Endothelial cell of umbilical vein (primary cell): ENCODE data around the gene SPTBN5. TPM values are rescaled to one million over a fixed set of nuclear protein-coding genes. Genes with fewer than 3 reads are reported as not detected.

Experiments used
- BruUV-seq: library from RNA; stranded (reverse); fragments of 400-500 nt; replicated peaks from 2 replicates; lab custom pipeline; 2021; lab: Mats Ljungman, UMichigan
- CTCF ChIA-PET: fragments of 300-600, 350-600 bp; sonication (Branson Sonifier 250); formaldehyde crosslinking; loops from one replicate; lab custom pipeline; 2021; ENCODE audit warnings: antibody characterized with exemption, inconsistent platforms; lab: Charles Lee
- POLR2A ChIA-PET: fragments of 300-600, 350-600 bp; sonication (Branson Sonifier 250); formaldehyde crosslinking; loops from one replicate; lab custom pipeline; 2021; ENCODE audit warnings: antibody characterized with exemption, inconsistent platforms; lab: Charles Lee
- DNase-seq: peaks from one replicate; pipeline ENCODE4 v3.0.0-alpha.2; 2011; ENCODE audit warnings: low read depth, low spot score
- FAIRE-seq: peaks from 2 replicates; lab custom pipeline; 2011; peaks lifted over from hg19 to GRCh38; lab: Jason Lieb, UNC
- H2AFZ ChIP-seq: 2 replicates; pipeline ENCODE4 v1.6.0; 2012; ENCODE audit warnings: low read depth, low read length, control low read depth, inconsistent platforms
- H3K27ac ChIP-seq: 2 replicates; pipeline ENCODE4 v1.5.1; 2011; ENCODE audit warnings: low read depth, mild to moderate bottlenecking, control low read depth, low read length, moderate library complexity; ENCODE audit not compliant: insufficient read depth
- H3K27me3 ChIP-seq, 2 experiments: 2 replicates each; pipeline versions ENCODE4 v1.6.0 to v1.6.1; 2011; ENCODE audit warnings: low read length in 2 of 2, mixed read lengths in 1 of 2; ENCODE audit not compliant: control insufficient read depth in 2 of 2, insufficient read depth in 2 of 2
- H3K36me3 ChIP-seq, 2 experiments: 2 replicates in 1 of 2; 3 replicates in 1 of 2; pipeline ENCODE4 v1.5.1; 2011; ENCODE audit warnings: low read length in 2 of 2, mild to moderate bottlenecking in 1 of 2, moderate library complexity in 1 of 2; ENCODE audit not compliant: control insufficient read depth in 2 of 2, insufficient read depth in 2 of 2; ENCODE audit errors: extremely low read depth in 1 of 2
- H3K4me1 ChIP-seq: 3 replicates; pipeline ENCODE4 v1.5.1; 2011; ENCODE audit warnings: mild to moderate bottlenecking, low read length; ENCODE audit not compliant: control insufficient read depth, insufficient read depth; ENCODE audit errors: extremely low read depth
- H3K4me2 ChIP-seq: 2 replicates; pipeline ENCODE4 v1.6.1; 2011; ENCODE audit warnings: low read length, control low read depth, mixed read lengths; ENCODE audit not compliant: insufficient read depth
- H3K4me3 ChIP-seq, 3 experiments: fragments of 200-600 bp in 1 of 3; sonication (generic), shearing (Covaris generic) in 1 of 3; replicated peaks in 1 of 3; 2 replicates each; pipeline ENCODE4 v1.5.1; 2011 to 2016; ENCODE audit warnings: control low read depth in 3 of 3, low read length in 3 of 3, mild to moderate bottlenecking in 2 of 3, inconsistent platforms in 1 of 3, low read depth in 1 of 3, moderate library complexity in 1 of 3; ENCODE audit not compliant: insufficient read depth in 1 of 3
- H3K79me2 ChIP-seq: 2 replicates; pipeline ENCODE4 v1.6.0; 2012; ENCODE audit warnings: low read length, inconsistent platforms; ENCODE audit not compliant: control insufficient read depth, insufficient read depth
- H3K9ac ChIP-seq: replicated peaks from 2 replicates; pipeline ENCODE3; 2011; ENCODE audit warnings: low read length, control low read depth; ENCODE audit not compliant: insufficient read depth; ENCODE audit errors: extremely low read depth
- H3K9me1 ChIP-seq: replicated peaks from 3 replicates; pipeline ENCODE4 v1.6.0; 2011; ENCODE audit warnings: mild to moderate bottlenecking, low read length; ENCODE audit not compliant: control insufficient read depth, insufficient read depth; ENCODE audit errors: extremely low read depth
- H3K9me3 ChIP-seq: replicated peaks from 2 replicates; pipeline ENCODE4 v1.5.1; 2012; ENCODE audit warnings: low read length, inconsistent platforms; ENCODE audit not compliant: control insufficient read depth, insufficient read depth
- H4K20me1 ChIP-seq: replicated peaks from 2 replicates; pipeline ENCODE3; 2011; ENCODE audit warnings: mild to moderate bottlenecking, low read length; ENCODE audit not compliant: control insufficient read depth, insufficient read depth; ENCODE audit errors: extremely low read depth
- CTCF ChIP-seq, 2 donors: IDR thresholded peaks; 1 replicate in 1 of 2; 2 replicates in 1 of 2; pipeline ENCODE4 v1.5.1; 2011; ENCODE audit warnings: low read length in 2 of 2, mild to moderate bottlenecking in 2 of 2, moderate library complexity in 2 of 2, control low read depth in 1 of 2, inconsistent platforms in 1 of 2, low read depth in 1 of 2; ENCODE audit not compliant: insufficient read depth in 1 of 2; ENCODE audit errors: extremely low read depth in 1 of 2
- EZH2 ChIP-seq: IDR thresholded peaks from 2 replicates; pipeline ENCODE4 v1.6.1; 2012; ENCODE audit warnings: borderline replicate concordance, low read depth, mild to moderate bottlenecking, moderate library complexity, low read length, inconsistent platforms; ENCODE audit not compliant: severe bottlenecking
- FOS ChIP-seq: IDR thresholded peaks from 2 replicates; pipeline ENCODE4 v1.6.1; 2011; ENCODE audit warnings: mild to moderate bottlenecking, low read length, moderate library complexity, borderline replicate concordance; ENCODE audit not compliant: insufficient read depth
- GATA2 ChIP-seq: IDR thresholded peaks from 2 replicates; pipeline ENCODE4 v1.7.0; 2011; ENCODE audit warnings: low read depth, mild to moderate bottlenecking, moderate library complexity, mixed read lengths, low read length; ENCODE audit not compliant: insufficient read length, insufficient read depth
- JUN ChIP-seq: IDR thresholded peaks from 2 replicates; pipeline ENCODE4 v1.6.1; 2011; ENCODE audit warnings: borderline replicate concordance, low read depth; ENCODE audit not compliant: insufficient read length, insufficient read depth
- MYC ChIP-seq: IDR thresholded peaks from one replicate; pipeline ENCODE4 v1.6.1; 2011; ENCODE audit warnings: mild to moderate bottlenecking, low read depth, low read length
- POLR2A ChIP-seq: IDR thresholded peaks from 2 replicates; pipeline ENCODE4 v1.6.1; 2012; ENCODE audit warnings: low read depth, mild to moderate bottlenecking, control low read depth, low read length
- POLR2AphosphoS5 ChIP-seq: IDR thresholded peaks from 2 replicates; pipeline ENCODE4 v1.6.1; 2012; ENCODE audit warnings: low read depth, mild to moderate bottlenecking, control low read depth, low read length, moderate library complexity; ENCODE audit not compliant: insufficient read depth
- dilution Hi-C: fragments of 300-500 bp; cut with MboI; formaldehyde crosslinking; loops from one replicate; pipeline ENCODE4 v1.15.0; 2019; ENCODE audit warnings: low sequenced_read_pairs; ENCODE audit not compliant: extremely low pct_ligation_motif_present
- intact Hi-C: fragments of 100-400 bp; cut with micrococcal nuclease; formaldehyde crosslinking; loops from one replicate; pipeline ENCODE4 v1.10.0; 2022
- polyA plus RNA-seq, 4 experiments: library from polyadenylated mRNA; depleted of rRNA in 3 of 4; stranded (reverse) in 3 of 4; unstranded in 1 of 4; fragments of >200 nt; gene quantifications; 2 replicates each; pipeline versions ENCODE4 v1.2.1 to v1.2.3, GENCODE V29; 2011 to 2012; ENCODE audit warnings: missing spikeins in 1 of 4
- total RNA-seq: library from RNA; stranded (reverse); gene quantifications from 2 replicates; pipeline ENCODE4 v1.2.3, GENCODE V29; 2021
- TF ChIP-seq, protein P1 (sequence below): IDR thresholded peaks from 2 replicates; pipeline ENCODE4 v1.6.1; 2011; ENCODE audit not compliant: insufficient read depth, insufficient read length

SPTBN5 gene
- total and polyA plus RNA-seq, 2 donors (not counting 3 experiments of a cell fraction or from before 2014, with no cell fraction given) = 12.0 to 19.0 TPM

DNA sequence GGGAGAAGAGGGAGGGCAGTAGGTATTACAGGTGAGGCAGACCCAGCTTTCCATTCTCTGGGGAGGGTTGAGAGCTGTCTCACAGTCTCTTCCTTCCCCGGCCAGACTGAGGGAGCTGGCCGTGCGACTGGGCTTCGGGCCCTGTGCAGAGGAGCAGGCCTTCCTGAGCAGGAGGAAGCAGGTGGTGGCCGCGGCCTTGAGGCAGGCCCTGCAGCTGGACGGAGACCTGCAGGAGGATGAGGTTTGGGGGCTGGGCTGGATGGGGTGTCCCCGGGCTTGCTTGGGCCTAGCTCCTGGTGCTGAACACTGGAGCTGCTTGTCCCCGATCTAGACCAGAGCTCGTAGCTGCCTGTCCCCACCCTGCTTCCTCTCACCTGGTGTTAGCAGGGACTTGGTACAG, 50.3 kb downstream of the SPTBN5 start:
- CTCF ChIA-PET = interaction anchor here (0.9 to 1.6 kb wide), 2 partner anchors 15 to 27 kb away, joined by 3 read pairs; no protein-coding TSS in a partner anchor
- POLR2A ChIA-PET = no interaction called here
- no peak overlapping the region for H3K4me2 ChIP-seq
- no peaks in the 10 kb centered on the region for H3K27me3 ChIP-seq
- H3K79me2 ChIP-seq = no peaks in the 10 kb centered on the region
- no peaks in the 10 kb centered on the region for H4K20me1 ChIP-seq
- no peaks in the 10 kb centered on the region for H3K9me3 ChIP-seq
- FAIRE-seq (no peak), DNase-seq (no peak)
- H3K36me3 ChIP-seq = peaks cover 4 to 21% of the 10 kb centered on the region in 2 experiments
- no TSS peak for BruUV-seq
- dilution Hi-C loops = no loop called here
- no peaks in the 10 kb centered on the region for H3K9me1 ChIP-seq
- intact Hi-C loops = no loop called here
- H3K4me3 ChIP-seq = no peak overlapping the region
- H2AFZ ChIP-seq = no peak overlapping the region
- H3K4me1 ChIP-seq = no peaks in the 10 kb centered on the region
- H3K27ac ChIP-seq = no peak overlapping the region
- TF ChIP-seq MYC (no peak), POLR2AphosphoS5 (no peak), EZH2 (no peak), GATA2 (no peak), JUN (no peak)
- TF ChIP-seq, protein P1, sequence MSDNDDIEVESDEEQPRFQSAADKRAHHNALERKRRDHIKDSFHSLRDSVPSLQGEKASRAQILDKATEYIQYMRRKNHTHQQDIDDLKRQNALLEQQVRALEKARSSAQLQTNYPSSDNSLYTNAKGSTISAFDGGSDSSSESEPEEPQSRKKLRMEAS = no peak
- no peak overlapping the region for H3K9ac ChIP-seq

DNA sequence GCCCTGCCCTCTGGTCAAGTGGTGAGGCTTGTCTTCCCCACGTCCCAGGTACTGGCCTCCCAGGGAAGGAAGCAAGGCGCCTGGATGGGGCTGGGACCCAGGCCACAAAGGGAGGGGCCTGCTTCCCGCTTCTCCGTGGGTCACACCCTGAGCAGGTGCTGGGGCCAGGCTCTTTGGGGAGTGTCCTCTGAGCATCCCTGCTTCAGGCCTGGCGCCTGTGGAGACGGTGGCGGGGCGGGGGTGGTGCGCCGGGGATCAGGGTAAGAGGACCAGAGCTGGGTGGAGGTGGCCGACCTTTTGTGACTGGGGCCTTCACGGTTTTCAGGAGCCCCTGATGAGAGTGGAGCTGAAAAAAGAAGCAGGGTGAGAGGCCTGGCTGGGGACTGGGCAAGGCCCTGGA, 51.6 kb downstream of the SPTBN5 start:
- ChIA-PET CTCF (interaction anchor here (1.2 kb wide), 1 partner anchor 62 kb away, joined by 4 read pairs; no protein-coding TSS in a partner anchor), POLR2A (no interaction called here)
- FAIRE-seq (no peak), DNase-seq (no peak)
- Histone ChIP-seq H3K36me3 (peaks cover 4 to 11% of the 10 kb centered on the region in 2 experiments), H3K9ac (no peak overlapping the region), H3K27ac (no peak overlapping the region), H3K4me1 (no peaks in the 10 kb centered on the region), H3K27me3 (no peaks in the 10 kb centered on the region), H3K4me2 (no peak overlapping the region), H3K79me2 (no peaks in the 10 kb centered on the region), H3K9me3 (no peaks in the 10 kb centered on the region), H2AFZ (no peak overlapping the region), H4K20me1 (no peaks in the 10 kb centered on the region), H3K9me1 (no peaks in the 10 kb centered on the region), H3K4me3 (no peak overlapping the region)
- BruUV-seq = no TSS peak
- dilution Hi-C loops (no loop called here), intact Hi-C loops (no loop called here)
- TF ChIP-seq, protein P1 = no peak
- TF ChIP-seq POLR2A = no peak
- no peak for TF ChIP-seq JUN
- TF ChIP-seq POLR2AphosphoS5 = no peak
- no peak for TF ChIP-seq CTCF (IDR thresholded peaks at IDR 0.05; ENCODE audit: extremely low read depth in 1 of 2, insufficient read depth in 1 of 2, low read depth in 1 of 2, low read length in 2 of 2)
- no peak for TF ChIP-seq GATA2
- no peak for TF ChIP-seq EZH2
- no peak for TF ChIP-seq MYC
- TF ChIP-seq FOS = no peak
